Activated CD8-positive, alpha-beta memory T cell treated with anti-CD3 and anti-CD28 coated beads, Interleukin-2, amount 10 ng/mL, durations not matched to agents 7 days and 5 days (primary cell): ENCODE results near the gene OPN3. TPM values are rescaled to one million over a fixed set of nuclear protein-coding genes. Genes with fewer than 3 reads are reported as not detected.

Source experiments
- ATAC-seq: fragments of 150-1000 bp; cut with Tn5 transposase; one replicate; pipeline ENCODE4 v1.10.0; 2021; ENCODE audit warnings: moderate library complexity
- CTCF ChIA-PET: fragments of 350-600 bp; sonication (Branson Sonifier 250); formaldehyde crosslinking; loops from one replicate; lab custom pipeline; 2021; ENCODE audit warnings: antibody characterized with exemption; lab: Charles Lee
- DNase-seq: peaks from one replicate; pipeline ENCODE4 v3.0.0-alpha.2; 2020
- H3K27ac Mint-ChIP-seq: one replicate; pipeline ENCODE4 v1.8.0; 2021; ENCODE audit warnings: mild to moderate bottlenecking, mixed read lengths
- H3K27me3 Mint-ChIP-seq: one replicate; pipeline ENCODE4 v1.8.0; 2021; ENCODE audit warnings: mixed read lengths
- H3K36me3 Mint-ChIP-seq: one replicate; pipeline ENCODE4 v1.8.0; 2021; ENCODE audit warnings: mild to moderate bottlenecking, mixed read lengths
- H3K4me1 Mint-ChIP-seq: one replicate; pipeline ENCODE4 v1.8.0; 2021; ENCODE audit warnings: mixed read lengths
- H3K4me3 Mint-ChIP-seq: one replicate; pipeline ENCODE4 v1.8.0; 2021; ENCODE audit warnings: mild to moderate bottlenecking, moderate library complexity, mixed read lengths
- H3K9me3 Mint-ChIP-seq: one replicate; pipeline ENCODE4 v1.8.0; 2022; ENCODE audit warnings: low read depth, mixed read lengths
- total RNA-seq, 2 experiments: library from RNA; stranded (reverse); gene quantifications; one replicate each; pipeline ENCODE4 v1.2.3, GENCODE V29; 2021

OPN3 gene
- total RNA-seq, 2 experiments from 2014 or later: 9.7 to 11.1 TPM

DNA sequence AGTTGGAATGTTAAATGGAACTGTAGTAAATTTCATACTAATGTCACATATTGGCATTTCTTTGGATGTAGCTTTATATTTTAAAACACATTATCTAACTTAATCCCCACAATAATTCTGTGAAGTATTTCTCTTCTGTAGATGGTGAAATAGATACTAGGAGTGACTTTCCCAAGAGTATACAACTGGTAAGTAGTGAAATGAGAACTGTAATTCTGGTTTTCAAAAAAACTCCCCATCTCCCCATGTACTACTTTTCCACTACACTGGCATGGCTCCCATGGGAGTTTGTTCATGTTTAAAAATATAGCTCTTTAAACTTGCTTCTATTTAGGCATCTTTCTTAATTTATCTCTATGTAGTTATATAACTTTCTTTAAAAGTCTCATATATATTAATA, 10.2 kb downstream of the OPN3 start:
- Mint-ChIP-seq H3K4me1 (peaks cover 12% of the 10 kb centered on the region), H3K27me3 (no peaks in the 10 kb centered on the region), H3K4me3 (no peak overlapping the region), H3K27ac (no peak overlapping the region), H3K36me3 (peaks cover 18% of the 10 kb centered on the region), H3K9me3 (no peaks in the 10 kb centered on the region)
- DNase-seq (no peak), ATAC-seq (no peak)
- CTCF ChIA-PET: interaction anchor here (1.3 to 1.6 kb wide), 2 partner anchors 11 to 16 kb away, joined by 3 to 4 read pairs; no protein-coding TSS in a partner anchor

DNA sequence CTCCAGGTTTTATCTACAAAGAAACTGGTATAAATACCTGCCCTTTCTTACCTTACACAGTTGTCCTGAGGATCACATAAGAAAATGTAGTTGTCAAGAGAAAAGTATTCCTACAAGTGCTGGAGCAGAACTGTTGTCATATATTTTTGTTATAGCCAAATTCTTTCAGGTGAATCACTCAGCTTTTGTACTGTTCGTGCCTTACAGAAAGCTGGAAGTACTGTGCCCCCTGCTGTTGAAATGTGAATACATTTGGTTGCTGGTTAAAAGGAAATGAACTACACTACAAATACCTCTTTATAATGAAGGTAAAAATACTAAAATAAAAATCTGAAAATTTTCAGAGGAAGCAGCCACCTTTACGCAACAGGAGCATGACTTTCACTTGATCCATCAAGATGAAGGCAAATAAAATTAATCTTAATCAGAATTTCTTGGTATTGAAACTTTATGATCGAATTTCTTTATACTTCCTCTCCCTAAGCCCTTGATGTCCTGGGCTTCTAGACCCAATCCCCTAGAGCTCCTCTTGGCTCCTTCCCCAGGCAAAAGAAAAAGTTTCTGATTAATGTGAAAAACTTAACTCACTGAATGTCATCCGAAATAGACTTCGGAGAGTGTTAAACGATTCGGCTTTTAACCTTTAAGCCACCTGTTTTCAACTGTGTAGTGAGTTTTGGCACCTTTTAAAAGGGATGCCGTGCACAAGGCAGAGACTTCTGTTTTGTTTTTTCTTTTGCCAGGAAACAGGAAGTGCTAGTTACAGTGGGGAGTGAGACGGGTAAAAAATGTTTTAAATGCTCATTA, 12.5 kb downstream of the OPN3 start:
- peak overlapping the region; percentile 42 for H3K4me3 Mint-ChIP-seq
- peak overlapping the region; percentile 65 for H3K27ac Mint-ChIP-seq
- H3K4me1 Mint-ChIP-seq: peaks cover 12% of the 10 kb centered on the region
- no peaks in the 10 kb centered on the region for H3K9me3 Mint-ChIP-seq
- H3K36me3 Mint-ChIP-seq: peaks cover 9% of the 10 kb centered on the region
- CTCF ChIA-PET: interaction anchor here (0.7 to 2.5 kb wide), 10 partner anchors 12 to 259 kb away, joined by 3 to 25 read pairs (median 3); partner anchors contain the start of gene KMO
- ATAC-seq (peak; percentile 80), DNase-seq (peak; percentile 53)
- no peaks in the 10 kb centered on the region for H3K27me3 Mint-ChIP-seq

DNA sequence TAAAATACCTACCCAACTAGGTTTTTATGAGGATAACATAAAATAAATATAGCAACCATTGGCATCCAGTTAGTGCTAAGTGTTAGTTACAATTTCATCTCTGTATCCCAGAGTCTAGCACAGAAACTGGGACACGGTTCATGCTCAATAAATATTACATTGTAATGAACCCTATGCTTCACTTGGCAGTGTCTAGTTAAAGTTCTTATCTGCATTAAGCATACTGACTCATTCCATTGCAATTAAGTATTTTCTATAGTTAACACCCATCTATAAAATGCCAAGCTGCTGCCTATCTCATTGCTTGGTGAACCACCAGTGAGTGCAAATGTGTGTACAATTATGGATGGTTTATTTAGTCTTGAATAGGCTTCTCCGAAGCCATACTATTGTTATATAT, 15.2 kb downstream of the OPN3 start:
- no peak for ATAC-seq
- DNase-seq: no peak
- H3K4me1 Mint-ChIP-seq: peaks cover 12% of the 10 kb centered on the region
- H3K4me3 Mint-ChIP-seq: no peak overlapping the region
- no peaks in the 10 kb centered on the region for H3K36me3 Mint-ChIP-seq
- no peaks in the 10 kb centered on the region for H3K9me3 Mint-ChIP-seq
- CTCF ChIA-PET: no interaction called here
- no peak overlapping the region for H3K27ac Mint-ChIP-seq
- H3K27me3 Mint-ChIP-seq: no peaks in the 10 kb centered on the region

DNA sequence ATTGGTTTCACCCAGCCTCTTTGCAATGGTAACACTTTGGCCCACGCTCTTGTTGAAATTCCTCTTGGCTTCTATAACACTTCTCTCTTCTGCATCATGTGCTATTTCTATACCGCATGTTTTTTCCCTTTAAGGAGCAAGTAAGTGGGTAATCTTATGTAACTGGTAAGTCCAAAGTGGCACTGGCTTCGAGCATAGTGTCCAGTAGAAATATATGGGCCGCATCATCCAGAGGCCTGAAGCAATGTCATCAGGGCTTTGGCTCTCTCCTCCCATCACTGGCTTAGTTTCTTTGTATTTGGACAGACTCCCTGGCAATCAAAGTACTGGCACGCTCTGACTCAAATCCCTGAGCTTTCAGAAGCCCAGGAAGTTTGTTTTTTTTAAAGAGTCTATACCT, 17.5 kb downstream of the OPN3 start:
- Mint-ChIP-seq H3K4me1 (peaks cover 3% of the 10 kb centered on the region), H3K36me3 (no peaks in the 10 kb centered on the region), H3K9me3 (no peaks in the 10 kb centered on the region), H3K27ac (no peak overlapping the region), H3K27me3 (no peaks in the 10 kb centered on the region), H3K4me3 (no peak overlapping the region)
- no peak for ATAC-seq
- CTCF ChIA-PET: no interaction called here
- DNase-seq: no peak

DNA sequence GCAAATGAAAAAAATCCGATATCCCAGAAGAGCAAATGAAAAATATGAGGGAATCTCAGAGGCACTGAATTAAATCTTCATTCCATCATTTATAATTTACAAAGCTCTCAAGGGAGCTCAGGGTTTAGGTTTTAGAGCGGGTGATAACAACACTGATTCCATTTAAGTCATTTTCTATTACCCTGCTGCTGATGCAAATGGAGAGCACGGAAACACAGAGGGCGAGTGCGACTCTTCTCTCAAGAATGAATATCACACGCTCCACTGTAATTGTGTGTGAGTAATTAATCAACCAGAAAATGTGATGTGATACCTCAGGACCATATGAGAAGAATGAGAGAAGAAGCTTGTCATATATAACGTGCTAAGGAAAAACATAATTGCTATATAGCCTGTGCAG, 22.7 kb downstream of the OPN3 start:
- DNase-seq (no peak), ATAC-seq (no peak)
- no peak overlapping the region for H3K4me3 Mint-ChIP-seq
- CTCF ChIA-PET: interaction anchor here (1.1 kb wide), 1 partner anchor 381 kb away, joined by 3 read pairs; the partner anchor contains the start of gene MAP1LC3C
- H3K4me1 Mint-ChIP-seq: peaks cover 14% of the 10 kb centered on the region
- H3K27ac Mint-ChIP-seq: no peak overlapping the region
- H3K36me3 Mint-ChIP-seq: no peaks in the 10 kb centered on the region
- H3K27me3 Mint-ChIP-seq: no peaks in the 10 kb centered on the region
- no peaks in the 10 kb centered on the region for H3K9me3 Mint-ChIP-seq

DNA sequence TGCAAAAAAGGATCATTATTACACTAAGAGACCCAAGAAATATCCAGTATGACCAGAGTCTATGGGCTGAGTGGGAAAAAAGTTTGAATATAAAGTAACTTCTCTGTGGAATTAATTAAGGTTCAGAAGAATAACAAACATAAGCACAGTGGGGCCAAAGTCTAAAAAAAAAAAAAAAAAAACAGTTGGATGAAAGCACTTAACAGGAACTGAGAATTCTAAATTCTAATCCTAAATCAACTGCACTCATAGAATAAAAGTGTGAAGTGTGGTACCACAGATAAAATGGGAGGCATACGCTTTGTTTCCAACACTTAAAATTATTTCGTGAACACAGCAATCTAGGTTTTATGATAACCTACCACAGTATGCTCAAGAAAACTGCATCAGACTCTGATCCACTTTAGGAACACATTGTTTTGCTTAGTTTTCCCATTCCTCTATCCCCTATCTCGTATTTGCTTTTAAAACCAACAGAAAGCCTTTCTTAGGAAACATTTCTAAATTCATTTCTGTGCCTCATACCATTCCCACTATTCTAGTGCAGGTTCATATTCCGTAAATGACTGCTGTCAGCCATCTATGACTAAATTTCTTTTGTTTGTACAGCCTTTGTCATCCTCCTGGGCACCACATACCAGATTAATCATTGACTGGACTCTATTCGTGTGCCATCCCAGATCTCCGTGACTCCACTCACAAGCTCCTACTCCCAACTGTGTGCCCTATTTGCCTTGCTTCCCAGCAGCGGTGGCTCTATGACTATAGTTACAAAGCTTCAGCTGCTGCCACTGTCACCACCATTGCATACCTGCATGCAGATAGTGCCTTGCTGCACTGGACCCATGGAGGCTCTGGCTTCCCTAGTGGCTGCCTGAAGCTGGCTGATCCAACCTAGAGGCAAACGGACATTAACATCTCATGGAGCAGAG, 24.9 kb downstream of the OPN3 start:
- H3K27me3 Mint-ChIP-seq: no peaks in the 10 kb centered on the region
- CTCF ChIA-PET: interaction anchor here (1.2 kb wide), 1 partner anchor 12 kb away, joined by 4 read pairs; no protein-coding TSS in a partner anchor
- no peaks in the 10 kb centered on the region for H3K9me3 Mint-ChIP-seq
- H3K36me3 Mint-ChIP-seq: no peaks in the 10 kb centered on the region
- H3K27ac Mint-ChIP-seq: no peak overlapping the region
- ATAC-seq: no peak
- H3K4me1 Mint-ChIP-seq: peaks cover 14% of the 10 kb centered on the region
- DNase-seq: no peak
- H3K4me3 Mint-ChIP-seq: no peak overlapping the region

DNA sequence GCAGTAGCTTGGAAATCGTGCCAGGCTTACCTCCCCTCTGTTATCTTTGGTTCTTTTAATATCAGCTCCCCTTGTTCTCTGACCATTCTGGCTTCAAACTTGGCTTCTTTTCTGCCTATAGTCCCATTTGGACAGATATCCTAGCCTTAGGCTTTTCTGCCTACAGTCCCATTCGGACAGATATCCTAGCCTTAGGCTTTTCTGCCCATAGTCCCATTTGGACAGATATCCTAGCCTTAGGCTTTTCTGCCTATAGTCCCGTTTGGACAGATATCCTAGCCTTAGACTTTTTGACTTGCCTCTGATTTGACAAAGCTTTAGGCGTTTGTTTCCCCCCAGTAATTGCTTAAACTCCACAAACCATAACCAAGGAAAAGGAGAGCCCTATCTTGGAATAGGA, 25.6 kb downstream of the OPN3 start:
- Mint-ChIP-seq H3K9me3 (no peaks in the 10 kb centered on the region), H3K4me3 (no peak overlapping the region), H3K4me1 (peaks cover 14% of the 10 kb centered on the region), H3K27ac (no peak overlapping the region), H3K36me3 (no peaks in the 10 kb centered on the region), H3K27me3 (no peaks in the 10 kb centered on the region)
- ATAC-seq (no peak), DNase-seq (no peak)
- CTCF ChIA-PET: interaction anchor here (0.7 to 1.1 kb wide), 2 partner anchors 15 to 384 kb away, joined by 3 read pairs; no protein-coding TSS in a partner anchor

DNA sequence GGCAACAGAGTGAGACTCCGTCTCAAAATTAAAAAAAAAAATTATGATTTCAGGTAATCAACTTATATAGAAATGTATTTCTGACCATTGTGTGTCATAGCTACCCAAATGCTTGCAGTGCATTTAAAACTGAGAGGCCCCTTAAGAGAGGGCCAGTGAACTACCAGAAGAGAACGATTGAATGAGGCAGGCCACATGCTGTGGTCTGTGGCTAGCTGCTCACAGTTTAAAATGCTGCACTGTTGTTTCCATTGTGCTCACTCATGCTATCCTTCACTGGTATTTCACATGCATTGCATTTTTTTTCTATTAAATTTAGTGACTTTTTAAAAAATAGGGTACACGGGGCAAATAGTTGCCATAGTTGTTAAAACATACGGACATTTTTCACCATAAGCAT, 26.0 kb downstream of the OPN3 start:
- CTCF ChIA-PET: interaction anchor here (0.7 to 1.7 kb wide), 3 partner anchors 15 to 384 kb away, joined by 3 to 5 read pairs (median 3); partner anchors contain the start of gene KMO
- DNase-seq: peak; percentile 53
- no peak overlapping the region for H3K4me3 Mint-ChIP-seq
- no peaks in the 10 kb centered on the region for H3K36me3 Mint-ChIP-seq
- H3K27me3 Mint-ChIP-seq: no peaks in the 10 kb centered on the region
- H3K4me1 Mint-ChIP-seq: peaks cover 14% of the 10 kb centered on the region
- H3K27ac Mint-ChIP-seq: no peak overlapping the region
- ATAC-seq: peak; percentile 48
- H3K9me3 Mint-ChIP-seq: no peaks in the 10 kb centered on the region

DNA sequence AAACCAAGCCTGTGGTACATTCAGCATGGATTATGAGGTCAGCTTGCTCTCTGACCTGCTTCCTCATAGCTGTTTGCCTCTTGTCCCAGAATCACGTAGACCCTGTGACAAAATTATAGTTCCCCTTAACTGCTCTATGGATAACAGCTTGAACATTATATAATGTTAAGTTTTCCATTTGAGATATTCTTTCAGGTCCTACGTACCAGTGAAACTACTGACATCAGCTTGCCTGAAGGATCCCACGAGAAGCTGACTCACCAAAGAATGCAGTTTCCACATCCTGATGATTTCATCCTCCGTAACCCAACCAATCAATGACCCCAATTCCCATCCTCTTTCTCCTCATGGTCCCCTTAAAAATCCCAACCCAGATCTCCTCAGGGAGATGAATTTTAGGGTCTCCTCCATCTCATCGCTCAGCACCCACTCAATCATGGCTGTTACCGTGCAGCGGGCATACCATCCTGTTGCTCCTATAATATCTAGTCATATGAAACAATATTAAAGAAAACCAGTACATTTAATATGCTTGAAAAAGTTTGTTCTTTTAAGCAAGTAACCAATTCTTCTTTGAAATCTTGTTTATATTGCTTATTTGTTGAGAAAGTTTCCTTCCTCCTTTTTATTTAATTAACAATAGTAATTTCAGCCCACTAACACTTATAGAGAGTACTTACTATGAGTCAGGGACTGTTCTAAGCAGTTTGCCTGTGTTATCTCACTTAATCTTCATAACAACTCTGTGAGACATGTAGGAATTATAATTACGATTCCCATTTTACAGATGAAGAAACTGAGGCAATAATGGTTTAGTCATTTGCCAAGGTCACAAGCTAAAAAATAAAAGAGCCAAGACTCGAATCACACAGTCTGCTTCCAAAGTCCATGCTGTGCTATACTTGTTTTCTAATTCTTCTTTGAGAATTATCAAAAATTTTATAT, 27.4 kb downstream of the OPN3 start:
- no peak overlapping the region for H3K27ac Mint-ChIP-seq
- CTCF ChIA-PET: interaction anchor here (0.8 to 3.1 kb wide), 6 partner anchors 9 to 389 kb away, joined by 3 to 25 read pairs (median 3); partner anchors contain the start of gene KMO

DNA sequence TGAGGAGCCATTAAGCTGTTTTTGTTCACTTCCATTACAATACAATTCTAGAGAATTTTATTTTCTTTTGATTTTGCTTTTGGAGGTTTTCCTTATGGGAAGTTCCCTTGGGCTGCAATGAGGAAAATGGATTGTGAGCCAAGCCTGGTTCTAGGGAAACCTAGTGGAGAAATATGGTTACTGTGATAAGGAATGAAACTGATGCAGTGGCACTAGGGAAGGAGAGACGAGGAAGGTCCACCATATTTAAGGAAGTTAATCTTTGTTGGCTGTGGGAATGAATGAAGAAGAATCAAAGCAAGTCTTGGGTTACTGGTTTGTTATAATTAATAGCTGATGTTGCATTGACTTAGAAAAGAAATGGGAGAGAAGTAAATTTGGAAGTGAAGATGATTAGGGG, 28.4 kb downstream of the OPN3 start:
- CTCF ChIA-PET: interaction anchor here (0.8 to 3.1 kb wide), 15 partner anchors 10 to 405 kb away, joined by 3 to 25 read pairs (median 4); no protein-coding TSS in a partner anchor
- no peaks in the 10 kb centered on the region for H3K9me3 Mint-ChIP-seq

More for the DNA sequence above, 27.4 kb downstream of the OPN3 start:
- no peaks in the 10 kb centered on the region for H3K9me3 Mint-ChIP-seq
- no peaks in the 10 kb centered on the region for H3K36me3 Mint-ChIP-seq
- no peak for ATAC-seq
- peaks cover 17% of the 10 kb centered on the region for H3K4me1 Mint-ChIP-seq
- H3K4me3 Mint-ChIP-seq: no peak overlapping the region
- DNase-seq: no peak
- H3K27me3 Mint-ChIP-seq: no peaks in the 10 kb centered on the region

DNA sequence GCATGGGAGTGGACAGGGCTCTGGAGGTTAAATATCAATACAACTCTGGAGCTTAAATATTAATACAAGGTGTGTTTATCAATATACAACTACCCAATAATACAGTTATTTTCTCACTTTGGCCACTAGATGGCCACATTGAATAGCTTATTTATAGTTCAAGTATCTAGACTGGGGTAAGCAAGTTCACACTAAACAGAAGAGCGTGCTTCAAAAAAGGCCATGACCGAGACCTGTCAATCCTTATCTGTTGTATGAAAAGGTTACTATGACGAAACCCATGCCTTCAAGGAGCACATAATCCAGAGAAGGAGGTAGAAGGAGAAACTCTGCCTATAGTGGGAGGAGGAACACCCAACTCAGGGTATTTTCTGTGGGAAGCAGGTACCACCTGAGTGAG, 29.1 kb downstream of the OPN3 start:
- DNase-seq (no peak), ATAC-seq (peak; percentile 91)
- H3K4me1 Mint-ChIP-seq: peaks cover 17% of the 10 kb centered on the region
- no peaks in the 10 kb centered on the region for H3K9me3 Mint-ChIP-seq
- no peaks in the 10 kb centered on the region for H3K36me3 Mint-ChIP-seq
- H3K27me3 Mint-ChIP-seq: no peaks in the 10 kb centered on the region
- H3K27ac Mint-ChIP-seq: no peak overlapping the region
- H3K4me3 Mint-ChIP-seq: no peak overlapping the region
- CTCF ChIA-PET: interaction anchor here (0.6 to 3.1 kb wide), 27 partner anchors 9 to 406 kb away, joined by 3 to 25 read pairs (median 4); partner anchors contain the start of genes CHML, KMO, MAP1LC3C and OPN3

More for the DNA sequence above, 28.4 kb downstream of the OPN3 start:
- no peak for DNase-seq
- Mint-ChIP-seq H3K27me3 (no peaks in the 10 kb centered on the region), H3K4me1 (peaks cover 17% of the 10 kb centered on the region), H3K4me3 (no peak overlapping the region), H3K27ac (no peak overlapping the region), H3K36me3 (no peaks in the 10 kb centered on the region)
- ATAC-seq: no peak
